Loucy (cell line): ENCODE results near the gene PGBD5.

ENCODE experiments used
- H2AFZ ChIP-seq: fragments of 200-600 bp; sonication (generic); 2 replicates; pipeline ENCODE4 v1.6.0; 2016; ENCODE audit warnings: antibody characterized with exemption, mild to moderate bottlenecking, low read length, moderate library complexity
- H3F3A ChIP-seq: fragments of 200-600 bp; 2 replicates; pipeline ENCODE4 v1.6.0; 2016; ENCODE audit warnings: antibody characterized with exemption, low read depth, mild to moderate bottlenecking
- H3K27me3 ChIP-seq: fragments of 200-600 bp; sonication (generic); 2 replicates; pipeline ENCODE4 v1.6.1; 2014; ENCODE audit warnings: low read length, mild to moderate bottlenecking; ENCODE audit not compliant: insufficient read depth, poor library complexity, severe bottlenecking
- H3K36me3 ChIP-seq: fragments of 200-600 bp; sonication (generic); 2 replicates; pipeline ENCODE4 v1.6.1; 2016; ENCODE audit warnings: low read length; ENCODE audit not compliant: insufficient read depth
- H3K4me1 ChIP-seq: fragments of 200-600 bp; sonication (generic); 2 replicates; pipeline ENCODE4 v1.5.1; 2014; ENCODE audit warnings: low read length, mild to moderate bottlenecking; ENCODE audit not compliant: insufficient read depth, poor library complexity, severe bottlenecking
- H3K4me2 ChIP-seq: fragments of 200-600 bp; sonication (generic); 2 replicates; pipeline ENCODE4 v1.6.0; 2014; ENCODE audit warnings: antibody characterized with exemption, low read length, low read depth, mild to moderate bottlenecking; ENCODE audit not compliant: poor library complexity, severe bottlenecking
- H3K4me3 ChIP-seq: fragments of 200-600 bp; sonication (generic); 2 replicates; pipeline ENCODE4 v1.5.1; 2014; ENCODE audit warnings: low read length, mild to moderate bottlenecking, mixed read lengths; ENCODE audit not compliant: poor library complexity, severe bottlenecking
- H3K79me2 ChIP-seq: fragments of 200-600 bp; sonication (generic); 2 replicates; pipeline ENCODE4 v1.6.1; 2014; ENCODE audit warnings: low read length; ENCODE audit not compliant: insufficient read depth
- H3K9ac ChIP-seq: fragments of 200-600 bp; sonication (generic); 2 replicates; pipeline ENCODE4 v1.6.0; 2014; ENCODE audit warnings: mild to moderate bottlenecking, low read depth, low read length, moderate library complexity; ENCODE audit not compliant: poor library complexity, severe bottlenecking
- H3K9me2 ChIP-seq: fragments of 200-600 bp; sonication (generic); replicated peaks from 2 replicates; pipeline ENCODE4 v1.6.1; 2016; ENCODE audit warnings: low read depth, low read length, mixed read lengths
- H3K9me3 ChIP-seq: fragments of 200-600 bp; sonication (generic); 2 replicates; pipeline ENCODE4 v1.6.1; 2014; ENCODE audit warnings: mild to moderate bottlenecking, antibody characterized with exemption, low read length, low read depth; ENCODE audit not compliant: insufficient read depth
- H4K20me1 ChIP-seq: fragments of 200-600 bp; sonication (generic); 2 replicates; pipeline ENCODE4 v1.6.0; 2014; ENCODE audit warnings: antibody characterized with exemption, low read length, mild to moderate bottlenecking; ENCODE audit not compliant: insufficient read depth, poor library complexity, severe bottlenecking
- EZH2phosphoT487 ChIP-seq: fragments of 200-600 bp; IDR thresholded peaks from 2 replicates; pipeline ENCODE4 v1.6.1; 2018; ENCODE audit warnings: antibody characterized with exemption, mild to moderate bottlenecking, moderate library complexity, borderline replicate concordance
- TF ChIP-seq, protein P1 (sequence below): fragments of 200-600 bp; sonication (generic); conservative IDR thresholded peaks from 2 replicates; pipeline ENCODE4 v1.5.1; 2014; ENCODE audit warnings: mild to moderate bottlenecking, antibody characterized with exemption, low read length

The PGBD5 gene

DNA sequence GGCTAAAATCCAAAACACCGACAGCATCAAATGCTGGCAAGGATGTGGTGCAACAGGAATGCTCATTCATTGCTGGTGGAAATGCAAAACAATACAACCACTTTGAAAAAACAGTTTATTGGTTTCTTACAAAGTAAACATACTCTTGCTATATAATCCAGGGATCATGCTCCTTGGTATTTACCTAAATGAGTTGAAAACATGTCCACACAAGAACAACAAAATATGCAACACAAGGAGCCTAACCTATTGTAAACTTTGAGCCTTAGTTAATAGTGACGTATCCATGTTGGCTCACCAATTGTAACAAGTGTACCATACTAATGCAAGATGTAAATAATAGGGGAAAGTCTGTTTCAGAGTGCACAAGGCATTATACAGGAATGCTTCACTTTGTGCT lies 37.2 kb upstream of the PGBD5 start:
- no peaks in the 10 kb centered on the region for H3K9me3 ChIP-seq
- H3K4me2 ChIP-seq: no peak overlapping the region
- H3K4me3 ChIP-seq: no peak overlapping the region
- no peaks in the 10 kb centered on the region for H3K79me2 ChIP-seq
- H3K36me3 ChIP-seq: no peaks in the 10 kb centered on the region
- H3F3A ChIP-seq: no peaks in the 10 kb centered on the region
- no peaks in the 10 kb centered on the region for H3K9me2 ChIP-seq
- no peaks in the 10 kb centered on the region for H4K20me1 ChIP-seq
- no peak for TF ChIP-seq EZH2phosphoT487
- TF ChIP-seq, protein P1, sequence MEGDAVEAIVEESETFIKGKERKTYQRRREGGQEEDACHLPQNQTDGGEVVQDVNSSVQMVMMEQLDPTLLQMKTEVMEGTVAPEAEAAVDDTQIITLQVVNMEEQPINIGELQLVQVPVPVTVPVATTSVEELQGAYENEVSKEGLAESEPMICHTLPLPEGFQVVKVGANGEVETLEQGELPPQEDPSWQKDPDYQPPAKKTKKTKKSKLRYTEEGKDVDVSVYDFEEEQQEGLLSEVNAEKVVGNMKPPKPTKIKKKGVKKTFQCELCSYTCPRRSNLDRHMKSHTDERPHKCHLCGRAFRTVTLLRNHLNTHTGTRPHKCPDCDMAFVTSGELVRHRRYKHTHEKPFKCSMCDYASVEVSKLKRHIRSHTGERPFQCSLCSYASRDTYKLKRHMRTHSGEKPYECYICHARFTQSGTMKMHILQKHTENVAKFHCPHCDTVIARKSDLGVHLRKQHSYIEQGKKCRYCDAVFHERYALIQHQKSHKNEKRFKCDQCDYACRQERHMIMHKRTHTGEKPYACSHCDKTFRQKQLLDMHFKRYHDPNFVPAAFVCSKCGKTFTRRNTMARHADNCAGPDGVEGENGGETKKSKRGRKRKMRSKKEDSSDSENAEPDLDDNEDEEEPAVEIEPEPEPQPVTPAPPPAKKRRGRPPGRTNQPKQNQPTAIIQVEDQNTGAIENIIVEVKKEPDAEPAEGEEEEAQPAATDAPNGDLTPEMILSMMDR: no peak
- no peaks in the 10 kb centered on the region for H3K27me3 ChIP-seq
- H2AFZ ChIP-seq: no peak overlapping the region
- H3K9ac ChIP-seq: no peak overlapping the region
- H3K4me1 ChIP-seq: no peaks in the 10 kb centered on the region

DNA sequence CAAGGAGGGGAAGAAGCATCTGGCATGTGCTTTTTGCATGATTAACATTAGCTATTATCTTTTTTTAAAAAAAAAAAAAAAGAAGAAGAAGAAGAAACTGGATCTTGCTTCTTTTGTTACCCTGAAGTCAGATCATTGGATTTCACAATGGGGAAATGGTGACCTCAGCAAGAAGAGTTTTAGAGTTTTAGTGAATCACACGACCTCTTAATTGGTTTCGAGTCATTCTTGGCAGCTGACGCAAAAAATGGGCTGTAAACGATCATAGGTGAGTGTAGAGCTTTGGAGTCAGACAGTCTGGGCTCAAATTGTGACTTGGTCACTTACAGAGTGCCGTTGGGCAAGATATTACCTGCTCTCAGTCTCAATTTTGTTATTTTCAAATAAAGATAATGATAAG lies 33.3 kb upstream of the PGBD5 start:
- H3F3A ChIP-seq: no peaks in the 10 kb centered on the region
- H3K79me2 ChIP-seq: no peaks in the 10 kb centered on the region
- H3K4me3 ChIP-seq: no peak overlapping the region
- no peak overlapping the region for H3K9ac ChIP-seq
- no peak overlapping the region for H2AFZ ChIP-seq
- no peaks in the 10 kb centered on the region for H3K9me2 ChIP-seq
- H3K4me1 ChIP-seq: no peaks in the 10 kb centered on the region
- H3K36me3 ChIP-seq: no peaks in the 10 kb centered on the region
- no peaks in the 10 kb centered on the region for H3K9me3 ChIP-seq
- no peak for TF ChIP-seq EZH2phosphoT487
- TF ChIP-seq, protein P1: no peak
- H3K4me2 ChIP-seq: no peak overlapping the region
- no peaks in the 10 kb centered on the region for H4K20me1 ChIP-seq
- H3K27me3 ChIP-seq: no peaks in the 10 kb centered on the region

DNA sequence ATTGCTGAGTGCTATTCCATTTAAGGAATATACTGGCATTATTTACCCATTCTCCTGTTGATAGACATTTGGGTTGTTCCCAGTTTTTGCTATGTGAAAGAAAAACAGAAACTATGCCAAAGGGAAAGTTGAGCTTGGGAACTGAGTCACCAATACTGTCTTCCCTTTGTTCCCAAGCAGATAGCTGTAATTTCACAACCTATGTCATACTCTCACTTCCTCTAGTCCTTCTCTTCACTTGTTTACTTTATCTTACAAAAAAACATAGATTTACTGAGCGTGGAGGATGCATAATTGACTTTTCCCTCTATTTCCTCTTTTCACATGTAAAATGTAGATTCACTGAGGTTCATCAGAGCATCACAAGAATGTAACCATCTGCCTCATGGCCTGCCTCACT lies 32.4 kb upstream of the PGBD5 start:
- Histone ChIP-seq H3F3A (no peaks in the 10 kb centered on the region), H3K9me3 (no peaks in the 10 kb centered on the region), H4K20me1 (no peaks in the 10 kb centered on the region), H3K27me3 (no peaks in the 10 kb centered on the region), H3K79me2 (no peaks in the 10 kb centered on the region), H3K4me3 (no peak overlapping the region), H3K9me2 (no peaks in the 10 kb centered on the region), H2AFZ (no peak overlapping the region), H3K4me2 (no peak overlapping the region), H3K36me3 (no peaks in the 10 kb centered on the region), H3K9ac (no peak overlapping the region), H3K4me1 (no peaks in the 10 kb centered on the region)
- no peak for TF ChIP-seq EZH2phosphoT487
- TF ChIP-seq, protein P1: no peak
